Suprapubic skin (tissue), 4 donors: ENCODE results near the gene CCT7.

Experiments
- CTCF ChIP-seq, 2 donors: fragments of 200-600 bp in 1 of 2; fragments of 450-650 bp in 1 of 2; sonication (generic) in 1 of 2; IDR thresholded peaks; one replicate each; pipeline ENCODE4 v1.5.1; 2016 to 2019; ENCODE audit warnings: antibody characterized with exemption in 2 of 2, mild to moderate bottlenecking in 1 of 2, moderate library complexity in 1 of 2
- EP300 ChIP-seq: sonication (generic); formaldehyde crosslinking; IDR thresholded peaks from one replicate; pipeline ENCODE4 v1.6.1; 2017; ENCODE audit warnings: antibody characterized with exemption
- POLR2A ChIP-seq, 2 donors: fragments of 450-650 bp; IDR thresholded peaks; one replicate each; pipeline ENCODE4 v1.6.1; 2017; ENCODE audit warnings: antibody characterized with exemption in 2 of 2, mild to moderate bottlenecking in 2 of 2, moderate library complexity in 2 of 2
- POLR2AphosphoS5 ChIP-seq, 3 donors: sonication (generic); formaldehyde crosslinking; IDR thresholded peaks; one replicate each; pipeline ENCODE4 v1.6.1; 2017; ENCODE audit warnings: antibody characterized with exemption in 3 of 3

DNA sequence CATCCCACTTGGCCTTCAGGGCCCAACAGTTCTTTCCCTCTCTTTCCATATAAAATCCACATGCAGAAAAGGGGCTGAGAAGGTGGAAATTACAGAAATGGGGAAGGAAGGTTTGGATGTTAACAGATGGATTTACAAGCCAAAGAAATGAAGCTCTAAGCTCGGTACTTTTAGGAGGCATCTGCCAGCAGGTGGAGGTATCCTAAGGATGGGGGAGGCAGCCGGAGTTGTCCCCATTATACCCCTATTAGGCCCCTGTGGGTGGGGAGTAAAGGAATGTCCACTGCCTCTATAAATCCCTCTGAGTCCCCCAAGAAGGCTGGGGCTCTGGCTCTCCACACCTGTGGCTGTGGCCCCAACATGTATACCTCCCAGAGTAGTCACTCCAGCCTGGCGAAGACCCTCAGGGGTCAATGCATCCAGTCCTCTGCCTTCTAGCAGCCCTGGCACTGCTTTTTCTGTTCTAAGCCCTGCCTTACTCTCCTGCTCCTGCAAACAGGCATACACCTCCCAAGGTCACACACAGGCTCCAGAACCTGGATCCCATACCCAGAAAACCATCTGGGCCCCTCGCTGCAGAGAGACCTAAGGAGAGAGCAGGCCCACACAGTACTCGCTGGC, 48.9 kb downstream of the CCT7 start:
- TF ChIP-seq CTCF (IDR thresholded peaks at IDR 0.05) (no peak), POLR2AphosphoS5 (IDR thresholded peaks at IDR 0.05) (no peak), POLR2A (IDR thresholded peaks at IDR 0.05) (no peak), EP300 (no peak)
